Epithelial cell of esophagus (primary cell): Measurements from ENCODE around the gene MXRA5.
A peak's percentile ranks its signal among the peaks of the same experiment; 100 is the strongest.
"Not testable (repeated sequence)": the region's sequence is repeated elsewhere in the genome, so short reads cannot be mapped to it uniquely, and the experiment has no call there.

Source experiments
- DNase-seq: peaks from one replicate; pipeline ENCODE4 v3.0.0; 2010; ENCODE audit warnings: low read depth
- H3K4me3 ChIP-seq: 2 replicates; pipeline ENCODE4 v1.5.1; 2011; ENCODE audit warnings: mild to moderate bottlenecking, low read length, control low read depth
- CTCF ChIP-seq: IDR thresholded peaks from 2 replicates; pipeline ENCODE4 v1.5.1; 2011; ENCODE audit warnings: low read depth, mild to moderate bottlenecking, low read length, control low read depth, inconsistent platforms; ENCODE audit not compliant: insufficient read depth; ENCODE audit errors: missing control alignments

Gene MXRA5

GRCh38 chrX:3378156-3378555 lies 31.7 kb upstream of the MXRA5 start:
- TF ChIP-seq CTCF: no peak
- no peak overlapping the region for H3K4me3 ChIP-seq

GRCh38 chrX:3377560-3377959 lies 31.1 kb upstream of the MXRA5 start:
- TF ChIP-seq CTCF: no peak
- no peak overlapping the region for H3K4me3 ChIP-seq
- no peak for DNase-seq

More at GRCh38 chrX:3378156-3378555, 31.7 kb upstream of the MXRA5 start:
- no peak for DNase-seq

GRCh38 chrX:3375878-3376508 lies 29.5 kb upstream of the MXRA5 start:
- DNase-seq: peak; percentile 18
- H3K4me3 ChIP-seq: not testable (repeated sequence)

GRCh38 chrX:3374108-3374800 lies 27.8 kb upstream of the MXRA5 start:
- TF ChIP-seq CTCF: no peak
- DNase-seq: no peak
- H3K4me3 ChIP-seq: no peak overlapping the region

- no peak for TF ChIP-seq CTCF
- H3K4me3 ChIP-seq: no peak overlapping the region
- DNase-seq: peak; percentile 78
Measured at GRCh38 chrX:3371163-3371562, 24.7 kb upstream of the MXRA5 start.

GRCh38 chrX:3370656-3371055 lies 24.2 kb upstream of the MXRA5 start:
- H3K4me3 ChIP-seq: no peak overlapping the region
- TF ChIP-seq CTCF: no peak
- peak; percentile 85 for DNase-seq

GRCh38 chrX:3362956-3363355 lies 16.5 kb upstream of the MXRA5 start:
- DNase-seq: peak; percentile 89
- H3K4me3 ChIP-seq: no peak overlapping the region
- TF ChIP-seq CTCF: no peak
